IMR-90 (cell line): ENCODE results near the gene RPE. TPM values are rescaled to one million over a fixed set of nuclear protein-coding genes. Genes with fewer than 3 reads are reported as not detected.

ENCODE experiments used
- ATAC-seq: fragments of 200-7000 bp; cut with Tn5 transposase; 2 replicates; pipeline ENCODE4 v1.9.1; 2020; ENCODE audit warnings: low read depth, mild to moderate bottlenecking, moderate library complexity
- BruUV-seq: library from RNA; stranded (reverse); fragments of 400-500 nt; replicated peaks from 2 replicates; lab custom pipeline; 2021; lab: Mats Ljungman, UMichigan
- CTCF ChIA-PET: fragments of 300-600 bp; formaldehyde crosslinking; extraction: SDS; loops from one replicate; lab custom pipeline; 2021; ENCODE audit warnings: antibody characterized with exemption; lab: Yijun Ruan, JAX
- POLR2A ChIA-PET: fragments of 300-600 bp; sonication (Branson Sonifier 250); formaldehyde crosslinking; loops from one replicate; lab custom pipeline; 2022; ENCODE audit warnings: antibody characterized with exemption; ENCODE audit not compliant: unreplicated experiment; lab: Charles Lee
- DNase-seq: peaks from one replicate; pipeline ENCODE4 v3.0.0; 2013
- H2AFZ ChIP-seq: replicated peaks from 2 replicates; pipeline ENCODE3; 2013; ENCODE audit warnings: low read length, mild to moderate bottlenecking; ENCODE audit not compliant: poor library complexity
- H2AK5ac ChIP-seq: 2 replicates; pipeline ENCODE4 v1.6.1; 2013; ENCODE audit warnings: low read depth, low read length, inconsistent platforms
- H2AK9ac ChIP-seq: replicated peaks from 2 replicates; pipeline ENCODE3; 2013; ENCODE audit warnings: mild to moderate bottlenecking, low read depth, low read length, moderate library complexity; ENCODE audit not compliant: poor library complexity
- H2BK120ac ChIP-seq: 2 replicates; pipeline ENCODE4 v1.6.1; 2013; ENCODE audit warnings: low read depth, low read length, inconsistent platforms
- H2BK15ac ChIP-seq: 3 replicates; pipeline ENCODE4 v1.6.1; 2013; ENCODE audit warnings: low read depth, low read length, inconsistent platforms
- H2BK20ac ChIP-seq: 2 replicates; pipeline ENCODE4 v1.6.1; 2013; ENCODE audit warnings: low read depth, mild to moderate bottlenecking, inconsistent platforms, low read length, moderate library complexity
- H2BK5ac ChIP-seq: 2 replicates; pipeline ENCODE4 v1.6.1; 2013; ENCODE audit warnings: mild to moderate bottlenecking, low read depth, low read length, inconsistent platforms; ENCODE audit not compliant: poor library complexity, severe bottlenecking
- H3K14ac ChIP-seq: replicated peaks from 2 replicates; pipeline ENCODE4 v1.6.1; 2013; ENCODE audit warnings: low read depth, low read length, inconsistent platforms
- H3K18ac ChIP-seq: 2 replicates; pipeline ENCODE4 v1.6.1; 2013; ENCODE audit warnings: low read depth, low read length, control low read depth
- H3K23ac ChIP-seq: 2 replicates; pipeline ENCODE4 v1.6.1; 2013; ENCODE audit warnings: low read depth, low read length, inconsistent platforms
- H3K27ac ChIP-seq: 2 replicates; pipeline ENCODE4 v1.5.1; 2013; ENCODE audit warnings: mild to moderate bottlenecking, control low read depth, low read length; ENCODE audit not compliant: insufficient read depth
- H3K27me3 ChIP-seq: 2 replicates; pipeline ENCODE4 v1.6.1; 2013; ENCODE audit warnings: low read length; ENCODE audit not compliant: control insufficient read depth, insufficient read depth
- H3K36me3 ChIP-seq: 2 replicates; pipeline ENCODE4 v1.6.1; 2013; ENCODE audit warnings: low read length, mixed read lengths; ENCODE audit not compliant: control insufficient read depth, insufficient read depth
- H3K4ac ChIP-seq: 2 replicates; pipeline ENCODE4 v1.6.1; 2013; ENCODE audit warnings: low read depth, low read length, inconsistent platforms
- H3K4me1 ChIP-seq: 2 replicates; pipeline ENCODE4 v1.6.1; 2013; ENCODE audit warnings: low read length, mixed read lengths; ENCODE audit not compliant: control insufficient read depth, insufficient read depth
- H3K4me2 ChIP-seq: 2 replicates; pipeline ENCODE4 v1.6.1; 2013; ENCODE audit warnings: low read depth, mild to moderate bottlenecking, control low read depth, low read length, moderate library complexity
- H3K4me3 ChIP-seq: 2 replicates; pipeline ENCODE4 v1.5.1; 2013; ENCODE audit warnings: low read depth, mild to moderate bottlenecking, control low read depth, low read length, moderate library complexity; ENCODE audit not compliant: insufficient read depth
- H3K56ac ChIP-seq: 2 replicates; pipeline ENCODE4 v1.6.1; 2013; ENCODE audit warnings: low read length, inconsistent platforms; ENCODE audit not compliant: insufficient read depth; ENCODE audit errors: extremely low read depth
- H3K79me1 ChIP-seq, 2 experiments: 2 replicates each; pipeline ENCODE4 v1.6.1; 2013; ENCODE audit warnings: low read length in 2 of 2, inconsistent platforms in 1 of 2, low read depth in 1 of 2
- H3K9ac ChIP-seq: 2 replicates; pipeline ENCODE4 v1.6.1; 2013; ENCODE audit warnings: low read depth, low read length, control low read depth
- H3K9me1 ChIP-seq: 2 replicates; pipeline ENCODE4 v1.6.1; 2013; ENCODE audit warnings: low read length, inconsistent platforms; ENCODE audit not compliant: insufficient read depth
- H3K9me3 ChIP-seq: 2 replicates; pipeline ENCODE4 v1.6.1; 2013; ENCODE audit warnings: low read length; ENCODE audit not compliant: control insufficient read depth, insufficient read depth
- H4K20me1 ChIP-seq: 2 replicates; pipeline ENCODE4 v1.6.1; 2013; ENCODE audit warnings: low read length, inconsistent platforms; ENCODE audit not compliant: insufficient read depth
- H4K5ac ChIP-seq: 2 replicates; pipeline ENCODE4 v1.6.1; 2013; ENCODE audit warnings: mild to moderate bottlenecking, low read depth, low read length, control low read depth
- H4K8ac ChIP-seq, 2 experiments: 2 replicates each; pipeline ENCODE4 v1.6.1; 2013; ENCODE audit warnings: low read depth in 2 of 2, low read length in 2 of 2, control low read depth in 1 of 2, inconsistent platforms in 1 of 2
- H4K91ac ChIP-seq: 2 replicates; pipeline ENCODE4 v1.6.1; 2013; ENCODE audit warnings: low read depth, low read length, inconsistent platforms; ENCODE audit not compliant: insufficient read depth
- BHLHE40 ChIP-seq: fragments of 150-350 bp; IDR thresholded peaks from 2 replicates; pipeline ENCODE4 v1.6.1; 2016; ENCODE audit warnings: mild to moderate bottlenecking, low read depth, low read length
- CEBPB ChIP-seq: IDR thresholded peaks from 2 replicates; pipeline ENCODE4 v1.6.1; 2012; ENCODE audit warnings: low read depth, low read length, improper control_type of control experiment
- CHD1 ChIP-seq: IDR thresholded peaks from 2 replicates; pipeline ENCODE4 v1.6.1; 2012; ENCODE audit warnings: low read depth, low read length, improper control_type of control experiment
- CTCF ChIP-seq: conservative IDR thresholded peaks from 2 replicates; pipeline ENCODE4 v1.5.1; 2012; ENCODE audit warnings: mild to moderate bottlenecking, low read depth, low read length, improper control_type of control experiment
- ELK1 ChIP-seq: fragments of 150-350 bp; IDR thresholded peaks from 2 replicates; pipeline ENCODE4 v1.6.1; 2016; ENCODE audit warnings: low read depth, mild to moderate bottlenecking, low read length, moderate library complexity, borderline replicate concordance
- FOS ChIP-seq: fragments of 150-350 bp; IDR thresholded peaks from 2 replicates; pipeline ENCODE4 v1.6.1; 2016; ENCODE audit warnings: low read depth, low read length
- MAFK ChIP-seq: IDR thresholded peaks from 2 replicates; pipeline ENCODE4 v1.6.1; 2012; ENCODE audit warnings: low read depth, low read length, improper control_type of control experiment
- MAZ ChIP-seq: IDR thresholded peaks from 2 replicates; pipeline ENCODE4 v1.6.1; 2012; ENCODE audit warnings: low read depth, mild to moderate bottlenecking, low read length, improper control_type of control experiment, moderate library complexity, borderline replicate concordance
- MXI1 ChIP-seq: IDR thresholded peaks from 2 replicates; pipeline ENCODE4 v1.6.1; 2012; ENCODE audit warnings: low read depth, mild to moderate bottlenecking, low read length, moderate library complexity, borderline replicate concordance
- NFE2L2 ChIP-seq: fragments of 150-350 bp; IDR thresholded peaks from 2 replicates; pipeline ENCODE4 v1.6.1; 2016; ENCODE audit warnings: low read depth, mild to moderate bottlenecking, low read length
- POLR2A ChIP-seq: IDR thresholded peaks from 2 replicates; pipeline ENCODE4 v1.6.1; 2012; ENCODE audit warnings: mild to moderate bottlenecking, low read depth, low read length
- RAD21 ChIP-seq: IDR thresholded peaks from 2 replicates; pipeline ENCODE4 v1.6.1; 2012; ENCODE audit warnings: low read length, improper control_type of control experiment
- RCOR1 ChIP-seq: IDR thresholded peaks from 2 replicates; pipeline ENCODE4 v1.6.1; 2012; ENCODE audit warnings: mild to moderate bottlenecking, low read length, improper control_type of control experiment; ENCODE audit not compliant: insufficient replicate concordance
- RFX5 ChIP-seq: IDR thresholded peaks from 2 replicates; pipeline ENCODE4 v1.8.0; 2012; ENCODE audit warnings: low read depth, mild to moderate bottlenecking, low read length, moderate library complexity
- SMC3 ChIP-seq: fragments of 150-350 bp; IDR thresholded peaks from 2 replicates; pipeline ENCODE4 v1.6.1; 2016; ENCODE audit warnings: low read depth, mild to moderate bottlenecking, antibody characterized with exemption, low read length, moderate library complexity
- USF2 ChIP-seq: fragments of 150-350 bp; IDR thresholded peaks from 2 replicates; pipeline ENCODE4 v1.6.1; 2017; ENCODE audit warnings: mild to moderate bottlenecking, antibody characterized with exemption, low read length, low read depth
- WGBS, 2 experiments: methylation state at CpG; one replicate each; pipeline versions ENCODE4 v1.1.5 to v1.1.7; 2013; ENCODE audit warnings: missing lambda C conversion rate in 2 of 2; ENCODE audit not compliant: insufficient read length in 1 of 2; ENCODE audit errors: extremely low coverage in 2 of 2; 5-methylcytosine and 5-hydroxymethylcytosine counted together
- dilution Hi-C: fragments of 300-500 bp; cut with HindIII; formaldehyde crosslinking; loops from one replicate; pipeline ENCODE4 v1.14.3; 2018; ENCODE audit warnings: low sequenced_read_pairs; ENCODE audit not compliant: unreplicated experiment
- in situ Hi-C: fragments of 300-500 bp; cut with MboI; formaldehyde crosslinking; loops from 3 replicates; pipeline ENCODE4 v1.14.3; 2019; ENCODE audit warnings: low sequenced_read_pairs, inconsistent platforms, mixed read lengths
- intact Hi-C: fragments of 100-400 bp; cut with micrococcal nuclease; formaldehyde crosslinking; loops from 2 replicates; pipeline ENCODE4 v1.10.0; 2022
- polyA plus RNA-seq, 3 experiments: library from polyadenylated mRNA; depleted of rRNA; stranded (reverse); fragments of >200 nt; gene quantifications; 2 replicates each; pipeline ENCODE4 v1.2.3, GENCODE V29; 2012; ENCODE audit warnings: low replicate concordance in 1 of 3
- total RNA-seq: library from RNA; depleted of rRNA; stranded (reverse); fragments of >200 nt; gene quantifications from 2 replicates; pipeline ENCODE4 v1.2.3, GENCODE V29; 2012

RPE gene
- total and polyA plus RNA-seq, 2 of the 4 experiments (the other 2 are of a cell fraction), result 66.7 to 339 TPM

GRCh38 chr2:210049831-210050230 lies 47.4 kb downstream of the RPE start:
- ATAC-seq (no peak), DNase-seq (no peak)
- Histone ChIP-seq H2BK5ac (no peak overlapping the region), H3K14ac (no peak overlapping the region), H3K4me2 (no peak overlapping the region), H2AK9ac (no peak overlapping the region), H3K9me3 (no peaks in the 10 kb centered on the region), H4K5ac (no peak overlapping the region), H3K4ac (no peak overlapping the region), H2BK20ac (no peak overlapping the region), H3K9ac (no peak overlapping the region), H3K4me3 (no peak overlapping the region), H4K91ac (no peak overlapping the region), H4K8ac (no peak overlapping the region), H4K20me1 (no peaks in the 10 kb centered on the region), H3K23ac (no peak overlapping the region), H2AFZ (no peak overlapping the region), H3K56ac (no peak overlapping the region), H3K18ac (no peak overlapping the region), H2BK15ac (no peak overlapping the region), H3K27me3 (no peaks in the 10 kb centered on the region), H3K4me1 (no peaks in the 10 kb centered on the region), H3K79me1 (no peaks in the 10 kb centered on the region), H2AK5ac (no peak overlapping the region), H3K36me3 (peaks cover under 1% of the 10 kb centered on the region; the same call in 1 of the 2 replicates), H3K9me1 (no peaks in the 10 kb centered on the region), H2BK120ac (no peak overlapping the region), H3K27ac (no peak overlapping the region)
- WGBS, 2 experiments, result no CpG with 5 or more reads among the region's 1 CpG
- dilution Hi-C loops (no loop called here), in situ Hi-C loops (no loop called here), intact Hi-C loops (no loop called here)
- no TSS peak for BruUV-seq
- TF ChIP-seq USF2 (no peak), RAD21 (no peak), CEBPB (no peak), FOS (no peak), CHD1 (no peak), CTCF (no peak), POLR2A (no peak), ELK1 (no peak), NFE2L2 (no peak), MXI1 (no peak), BHLHE40 (no peak), MAFK (no peak), SMC3 (no peak), MAZ (no peak), RCOR1 (no peak), RFX5 (no peak)
- ChIA-PET POLR2A (no interaction called here), CTCF (interaction anchor here (0.6 kb wide), 1 partner anchor 148 kb away, joined by 3 read pairs; no protein-coding TSS in a partner anchor)
